H9 (cell line): ENCODE measurements around the gene TRIL. TPM values are rescaled to one million over a fixed set of nuclear protein-coding genes. Genes with fewer than 3 reads are reported as not detected.

Experiments used
- DNase-seq: peaks from one replicate; pipeline ENCODE4 v3.0.0-alpha.2; 2017
- H2AFZ ChIP-seq: one replicate; pipeline ENCODE4 v1.6.1; 2013; ENCODE audit warnings: mild to moderate bottlenecking, low read length, control low read depth, moderate library complexity
- H2AK5ac ChIP-seq: 2 replicates; pipeline ENCODE4 v1.6.1; 2013; ENCODE audit warnings: low read length, control low read depth, mixed read lengths; ENCODE audit not compliant: insufficient read length
- H2BK120ac ChIP-seq: one replicate; pipeline ENCODE4 v1.6.1; 2013; ENCODE audit warnings: low read depth, mild to moderate bottlenecking, low read length, control low read depth, inconsistent platforms; ENCODE audit not compliant: poor library complexity, severe bottlenecking
- H2BK12ac ChIP-seq: 2 replicates; pipeline ENCODE4 v1.6.1; 2013; ENCODE audit warnings: low read length, control low read depth, mixed read lengths, low read depth; ENCODE audit not compliant: insufficient read length
- H2BK15ac ChIP-seq: 2 replicates; pipeline ENCODE4 v1.6.1; 2013; ENCODE audit warnings: low read depth, low read length, control low read depth
- H2BK20ac ChIP-seq: one replicate; pipeline ENCODE4 v1.6.1; 2013; ENCODE audit warnings: low read depth, mild to moderate bottlenecking, low read length, control low read depth, inconsistent platforms; ENCODE audit not compliant: poor library complexity, severe bottlenecking
- H2BK5ac ChIP-seq: 2 replicates; pipeline ENCODE4 v1.6.1; 2013; ENCODE audit warnings: low read length, control low read depth, mixed read lengths; ENCODE audit not compliant: insufficient read length
- H3K14ac ChIP-seq: 2 replicates; pipeline ENCODE4 v1.6.1; 2013; ENCODE audit warnings: low read length, control low read depth; ENCODE audit not compliant: insufficient read depth
- H3K18ac ChIP-seq: 2 replicates; pipeline ENCODE4 v1.6.1; 2013; ENCODE audit warnings: low read depth, mild to moderate bottlenecking, mixed read lengths, low read length, control low read depth; ENCODE audit not compliant: insufficient read length
- H3K23ac ChIP-seq: 2 replicates; pipeline ENCODE4 v1.6.1; 2013; ENCODE audit warnings: low read length, control low read depth, mixed read lengths, low read depth; ENCODE audit not compliant: insufficient read length
- H3K23me2 ChIP-seq: 2 replicates; pipeline ENCODE4 v1.6.1; 2013; ENCODE audit warnings: low read depth, mild to moderate bottlenecking, mixed read lengths, low read length, control low read depth; ENCODE audit not compliant: insufficient read length, poor library complexity, severe bottlenecking
- H3K27ac ChIP-seq: 2 replicates; pipeline ENCODE4 v1.5.1; 2013; ENCODE audit warnings: low read length, control low read depth, mixed read lengths, low read depth; ENCODE audit not compliant: insufficient read length
- H3K27me3 ChIP-seq: 2 replicates; pipeline ENCODE4 v1.6.1; 2013; ENCODE audit warnings: low read length, control low read depth, inconsistent platforms; ENCODE audit not compliant: insufficient read depth
- H3K4ac ChIP-seq: 2 replicates; pipeline ENCODE4 v1.6.1; 2013; ENCODE audit warnings: low read depth, mild to moderate bottlenecking, control low read depth, inconsistent platforms, low read length, moderate library complexity
- H3K4me1 ChIP-seq: 2 replicates; pipeline ENCODE4 v1.6.1; 2013; ENCODE audit warnings: low read length, control low read depth, inconsistent platforms; ENCODE audit not compliant: insufficient read depth
- H3K4me2 ChIP-seq: 2 replicates; pipeline ENCODE4 v1.6.1; 2013; ENCODE audit warnings: low read length, control low read depth, mixed read lengths; ENCODE audit not compliant: insufficient read length, insufficient read depth
- H3K56ac ChIP-seq: 2 replicates; pipeline ENCODE4 v1.6.1; 2013; ENCODE audit warnings: low read depth, mild to moderate bottlenecking, mixed read lengths, low read length, control low read depth; ENCODE audit not compliant: insufficient read length
- H3K79me1 ChIP-seq: 2 replicates; pipeline ENCODE4 v1.6.1; 2013; ENCODE audit warnings: low read depth, mild to moderate bottlenecking, moderate library complexity, low read length, control low read depth, inconsistent platforms; ENCODE audit not compliant: insufficient read depth, poor library complexity, severe bottlenecking
- H3K79me2 ChIP-seq: 2 replicates; pipeline ENCODE4 v1.6.1; 2013; ENCODE audit warnings: low read length, control low read depth, inconsistent platforms; ENCODE audit not compliant: insufficient read depth
- H3K9ac ChIP-seq: 2 replicates; pipeline ENCODE4 v1.6.1; 2013; ENCODE audit warnings: low read length, control low read depth, mixed read lengths; ENCODE audit not compliant: insufficient read length; ENCODE audit errors: extremely low read depth
- H3K9me3 ChIP-seq: one replicate; pipeline ENCODE4 v1.6.1; 2013; ENCODE audit warnings: low read depth, low read length, inconsistent platforms; ENCODE audit not compliant: control insufficient read depth
- H3T11ph ChIP-seq: one replicate; pipeline ENCODE4 v1.6.1; 2013; ENCODE audit warnings: mild to moderate bottlenecking, low read length, control low read depth, inconsistent platforms
- H4K20me1 ChIP-seq: one replicate; pipeline ENCODE4 v1.6.1; 2013; ENCODE audit not compliant: control insufficient read depth, insufficient read length, insufficient read depth
- H4K5ac ChIP-seq: 2 replicates; pipeline ENCODE4 v1.6.1; 2013; ENCODE audit warnings: low read depth, mild to moderate bottlenecking, mixed read lengths, low read length, control low read depth; ENCODE audit not compliant: insufficient read length
- H4K8ac ChIP-seq: replicated peaks from 2 replicates; pipeline ENCODE4 v1.6.1; 2013; ENCODE audit warnings: low read length, control low read depth, mixed read lengths, low read depth; ENCODE audit not compliant: insufficient read length
- H4K91ac ChIP-seq: 2 replicates; pipeline ENCODE4 v1.6.1; 2013; ENCODE audit warnings: low read depth, mild to moderate bottlenecking, moderate library complexity, mixed read lengths, low read length, control low read depth; ENCODE audit not compliant: insufficient read length
- H3K27ac Mint-ChIP-seq, 3 experiments: 2 replicates in 2 of 3; 3 replicates in 1 of 3; pipeline ENCODE4 v1.8.0; 2020 to 2021; ENCODE audit warnings: mixed read lengths in 3 of 3, mild to moderate bottlenecking in 1 of 3, moderate library complexity in 1 of 3
- H3K27me3 Mint-ChIP-seq: 2 replicates; pipeline ENCODE4 v1.8.0; 2021; ENCODE audit warnings: low read depth, mild to moderate bottlenecking, moderate library complexity, mixed read lengths
- H3K36me3 Mint-ChIP-seq, 3 experiments: 2 replicates in 2 of 3; 3 replicates in 1 of 3; pipeline ENCODE4 v1.8.0; 2020 to 2021; ENCODE audit warnings: low read depth in 3 of 3, mixed read lengths in 3 of 3; ENCODE audit not compliant: insufficient read depth in 1 of 3
- H3K4me1 Mint-ChIP-seq, 2 experiments: 2 replicates each; pipeline ENCODE4 v1.8.0; 2020; ENCODE audit warnings: mixed read lengths in 2 of 2
- H3K4me3 Mint-ChIP-seq, 2 experiments: 2 replicates in 1 of 2; 3 replicates in 1 of 2; pipeline ENCODE4 v1.8.0; 2020 to 2021; ENCODE audit warnings: mild to moderate bottlenecking in 2 of 2, mixed read lengths in 2 of 2, moderate library complexity in 1 of 2
- H3K9me3 Mint-ChIP-seq, 2 experiments: 2 replicates in 1 of 2; 3 replicates in 1 of 2; pipeline ENCODE4 v1.8.0; 2020; ENCODE audit warnings: mild to moderate bottlenecking in 2 of 2, mixed read lengths in 2 of 2, moderate library complexity in 1 of 2
- WGBS: extraction: QIAGEN DNeasy Blood & Tissue Kit; methylation state at CpG from one replicate; pipeline ENCODE4 v1.1.7; 2013; ENCODE audit warnings: missing lambda C conversion rate, low lambda C conversion rate, mixed read lengths; ENCODE audit not compliant: insufficient read length; ENCODE audit errors: extremely low coverage; 5-methylcytosine and 5-hydroxymethylcytosine counted together
- total RNA-seq: library from RNA; stranded (reverse); gene quantifications from 2 replicates; pipeline ENCODE4 v1.2.1, GENCODE V29; 2021
- TF ChIP-seq, protein P1 (sequence below): fragments of 200-600 bp; sonication (generic); conservative IDR thresholded peaks from 3 replicates; pipeline ENCODE4 v1.8.0; 2021; ENCODE audit warnings: antibody characterized with exemption, mild to moderate bottlenecking

TRIL gene
- total RNA-seq, 1 experiment from 2014 or later: 3.1 TPM

DNA sequence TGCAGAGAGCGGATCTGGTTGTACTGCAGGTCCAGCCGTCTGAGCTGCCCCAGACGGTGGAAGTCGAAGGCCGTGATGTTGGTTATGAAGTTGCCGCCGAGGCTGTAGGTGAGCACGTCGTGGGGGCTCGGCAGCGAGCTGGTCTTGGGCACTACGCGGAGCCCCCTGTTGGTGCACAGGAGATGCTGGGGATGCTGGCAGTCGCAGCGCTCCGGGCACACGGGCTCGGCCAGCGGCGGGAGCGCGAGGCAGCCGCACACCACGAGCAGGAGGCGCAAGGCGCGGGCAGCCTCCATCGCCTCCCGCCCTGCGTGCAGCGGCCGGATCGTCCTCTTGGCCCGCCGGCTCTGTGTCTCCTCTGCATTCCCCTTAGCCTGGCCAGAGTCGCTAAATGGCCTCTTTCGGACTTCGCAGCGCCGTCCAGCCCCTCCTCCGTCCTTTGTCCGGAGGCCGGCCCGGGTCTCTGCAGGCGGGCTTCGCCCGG is 337 bp downstream of the TRIL start:
- Histone ChIP-seq H3K79me2 (no peaks in the 10 kb centered on the region), H3T11ph (no peak overlapping the region), H2BK12ac (no peak overlapping the region), H3K23ac (no peak overlapping the region), H3K9me3 (no peaks in the 10 kb centered on the region), H3K9ac (no peak overlapping the region), H2BK120ac (no peak overlapping the region), H3K14ac (0 out of 2 replicates have a peak overlapping the region, but pooled peaks have one; percentile 20), H3K27me3 (peaks cover 11% of the 10 kb centered on the region; the same call in 1 of the 2 replicates), H4K5ac (no peak overlapping the region), H3K18ac (no peak overlapping the region), H3K4me1 (peaks cover 10% of the 10 kb centered on the region; the same call in 1 of the 2 replicates), H3K79me1 (no peaks in the 10 kb centered on the region), H2AFZ (no peak overlapping the region), H3K4me2 (peak overlapping the region; percentile 53), H2BK5ac (no peak overlapping the region), H4K20me1 (no peaks in the 10 kb centered on the region), H3K23me2 (peaks cover 35% of the 10 kb centered on the region), H2AK5ac (no peak overlapping the region), H2BK20ac (no peak overlapping the region), H3K27ac (no peak overlapping the region), H3K56ac (no peak overlapping the region), H2BK15ac (no peak overlapping the region), H4K91ac (no peak overlapping the region), H3K4ac (no peak overlapping the region), H4K8ac (no peak overlapping the region)
- Mint-ChIP-seq H3K27me3 (peaks cover 63% of the 10 kb centered on the region), H3K4me1 (peaks cover 33 to 37% of the 10 kb centered on the region in 2 experiments), H3K27ac (no peak overlapping the region), H3K9me3 (peaks cover 0 to 7% of the 10 kb centered on the region in 2 experiments; a peak in 1 of 5 replicates), H3K4me3 (peak overlapping the region; percentile 66 to 82), H3K36me3 (peaks cover 0 to 6% (median 2%) of the 10 kb centered on the region in 3 experiments; a peak in 4 of 7 replicates)
- TF ChIP-seq, protein P1, sequence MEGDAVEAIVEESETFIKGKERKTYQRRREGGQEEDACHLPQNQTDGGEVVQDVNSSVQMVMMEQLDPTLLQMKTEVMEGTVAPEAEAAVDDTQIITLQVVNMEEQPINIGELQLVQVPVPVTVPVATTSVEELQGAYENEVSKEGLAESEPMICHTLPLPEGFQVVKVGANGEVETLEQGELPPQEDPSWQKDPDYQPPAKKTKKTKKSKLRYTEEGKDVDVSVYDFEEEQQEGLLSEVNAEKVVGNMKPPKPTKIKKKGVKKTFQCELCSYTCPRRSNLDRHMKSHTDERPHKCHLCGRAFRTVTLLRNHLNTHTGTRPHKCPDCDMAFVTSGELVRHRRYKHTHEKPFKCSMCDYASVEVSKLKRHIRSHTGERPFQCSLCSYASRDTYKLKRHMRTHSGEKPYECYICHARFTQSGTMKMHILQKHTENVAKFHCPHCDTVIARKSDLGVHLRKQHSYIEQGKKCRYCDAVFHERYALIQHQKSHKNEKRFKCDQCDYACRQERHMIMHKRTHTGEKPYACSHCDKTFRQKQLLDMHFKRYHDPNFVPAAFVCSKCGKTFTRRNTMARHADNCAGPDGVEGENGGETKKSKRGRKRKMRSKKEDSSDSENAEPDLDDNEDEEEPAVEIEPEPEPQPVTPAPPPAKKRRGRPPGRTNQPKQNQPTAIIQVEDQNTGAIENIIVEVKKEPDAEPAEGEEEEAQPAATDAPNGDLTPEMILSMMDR: peak; percentile 27; the same call in 2 of the 3 replicates
- WGBS: no CpG with 5 or more reads among the region's 47 CpGs
- peak; percentile 63 for DNase-seq
